Measurements from ENCODE around the gene SEMG2.

- no peak for TF ChIP-seq CTCF (conservative IDR thresholded peaks at IDR 0.05; ENCODE audit: low read depth, low read length)
- TF ChIP-seq EZH2 (IDR thresholded peaks at IDR 0.05; ENCODE audit: borderline replicate concordance, low read depth, low read length, poor library complexity, severe bottlenecking), result no peak
These were observed 32.1 kb downstream of the SEMG2 start for GRCh38 chr20:45253261-45253660.

Measured in A673 (cell line).